HG02870 (cell line): Measurements from ENCODE around the gene ZFAND3.

Source experiments
- ATAC-seq: cut with Tn5 transposase; IDR thresholded peaks from one replicate; pipeline ENCODE4 v1.9.1; 2021; ENCODE audit warnings: mild to moderate bottlenecking, moderate library complexity; ENCODE audit not compliant: unreplicated experiment

Gene ZFAND3

GRCh38 chr6:38161331-38161730, 341.8 kb downstream of the ZFAND3 start:
- no peak for ATAC-seq

GRCh38 chr6:38161754-38162492, 342.4 kb downstream of the ZFAND3 start:
- no peak for ATAC-seq

GRCh38 chr6:38162493-38163185, 343.1 kb downstream of the ZFAND3 start:
- no peak for ATAC-seq

- ATAC-seq: no peak
These were observed 343.9 kb downstream of the ZFAND3 start for GRCh38 chr6:38163186-38164130.

GRCh38 chr6:38164131-38164481, 344.6 kb downstream of the ZFAND3 start:
- ATAC-seq: no peak

- ATAC-seq: no peak
These were observed 345.2 kb downstream of the ZFAND3 start for GRCh38 chr6:38164671-38165108.

- ATAC-seq: no peak
These were observed 347.1 kb downstream of the ZFAND3 start for GRCh38 chr6:38166411-38167240.

- ATAC-seq: no peak
These were observed 348.1 kb downstream of the ZFAND3 start for GRCh38 chr6:38167598-38167997.

GRCh38 chr6:38168126-38168525, 348.6 kb downstream of the ZFAND3 start:
- ATAC-seq: no peak

GRCh38 chr6:38168699-38169098, 349.2 kb downstream of the ZFAND3 start:
- no peak for ATAC-seq

GRCh38 chr6:38169221-38169976, 349.9 kb downstream of the ZFAND3 start:
- no peak for ATAC-seq

GRCh38 chr6:38169977-38170526, 350.5 kb downstream of the ZFAND3 start:
- ATAC-seq: no peak

GRCh38 chr6:38170666-38171355, 351.3 kb downstream of the ZFAND3 start:
- ATAC-seq: no peak

- no peak for ATAC-seq
These were observed 352.6 kb downstream of the ZFAND3 start for GRCh38 chr6:38171997-38172738.

- no peak for ATAC-seq
These were observed 353.3 kb downstream of the ZFAND3 start for GRCh38 chr6:38172739-38173410.

- no peak for ATAC-seq
These were observed 354.4 kb downstream of the ZFAND3 start for GRCh38 chr6:38173909-38174308.

- ATAC-seq: no peak
These were observed 354.8 kb downstream of the ZFAND3 start for GRCh38 chr6:38174315-38174714.
